Ureter (tissue), 1 donor: ENCODE results near the gene CSH1. TPM values are rescaled to one million over a fixed set of nuclear protein-coding genes. Genes with fewer than 3 reads are reported as not detected.
"Not testable (repeated sequence)": the region's sequence is repeated elsewhere in the genome, so short reads cannot be mapped to it uniquely, and the experiment has no call there.

Experiments used
- DNase-seq: peaks from one replicate; pipeline ENCODE4 v3.0.0-alpha.2; 2020; ENCODE audit warnings: low spot score
- total RNA-seq: library from RNA; stranded (reverse); gene quantifications from one replicate; pipeline ENCODE4 v1.2.4, GENCODE V29; 2023
- donor health status: DM: yes; HTN: yes; CAD: no.

CSH1 gene
- not detected for total RNA-seq

GRCh38 chr17:63896524-63897354 lies at the start of gene CSH1:
Gene CSH1, minus strand, starts transcription at chr17:63896574. Its CDS starts 63 bp downstream, at chr17:63896511.
- DNase-seq = not testable (repeated sequence)

GRCh38 chr17:63945784-63946439 lies 49.5 kb upstream of the CSH1 start:
- no peak for DNase-seq

- DNase-seq = no peak
Measured at GRCh38 chr17:63944736-63945499, 48.5 kb upstream of the CSH1 start.

GRCh38 chr17:63943745-63944144 lies 47.4 kb upstream of the CSH1 start:
- no peak for DNase-seq

- no peak for DNase-seq
Measured at GRCh38 chr17:63942309-63942985, 46.1 kb upstream of the CSH1 start.

- DNase-seq = no peak
Measured at GRCh38 chr17:63941751-63942150, 45.4 kb upstream of the CSH1 start.

- DNase-seq = no peak
Measured at GRCh38 chr17:63941162-63941561, 44.8 kb upstream of the CSH1 start.

- no peak for DNase-seq
Measured at GRCh38 chr17:63940584-63940983, 44.2 kb upstream of the CSH1 start.

GRCh38 chr17:63939884-63940283 lies 43.5 kb upstream of the CSH1 start:
- no peak for DNase-seq

GRCh38 chr17:63939401-63939800 lies 43.0 kb upstream of the CSH1 start:
- no peak for DNase-seq

- no peak for DNase-seq
Measured at GRCh38 chr17:63937920-63938319, 41.5 kb upstream of the CSH1 start.

GRCh38 chr17:63937319-63937718 lies 40.9 kb upstream of the CSH1 start:
- DNase-seq = no peak

GRCh38 chr17:63934183-63935112 lies 38.1 kb upstream of the CSH1 start:
- no peak for DNase-seq

GRCh38 chr17:63933598-63933997 lies 37.2 kb upstream of the CSH1 start:
- no peak for DNase-seq

- no peak for DNase-seq
Measured at GRCh38 chr17:63932721-63933120, 36.3 kb upstream of the CSH1 start.

GRCh38 chr17:63931981-63932561 lies 35.7 kb upstream of the CSH1 start, which contains the start of gene CD79B:
Gene CD79B, minus strand, starts transcription at chr17:63932331. Its CDS starts 70 bp downstream, at chr17:63932261.
- DNase-seq = no peak

- DNase-seq = peak; percentile 72
Measured at GRCh38 chr17:63930951-63931575, 34.7 kb upstream of the CSH1 start.

GRCh38 chr17:63929860-63930766 lies 33.7 kb upstream of the CSH1 start:
- no peak for DNase-seq
